HG02884 (cell line): Measurements from ENCODE around the gene C13orf46.

ENCODE experiments used
- ATAC-seq: cut with Tn5 transposase; IDR thresholded peaks from one replicate; pipeline ENCODE4 v1.9.1; 2021; ENCODE audit warnings: mild to moderate bottlenecking, moderate library complexity; ENCODE audit not compliant: unreplicated experiment

C13orf46 gene

DNA sequence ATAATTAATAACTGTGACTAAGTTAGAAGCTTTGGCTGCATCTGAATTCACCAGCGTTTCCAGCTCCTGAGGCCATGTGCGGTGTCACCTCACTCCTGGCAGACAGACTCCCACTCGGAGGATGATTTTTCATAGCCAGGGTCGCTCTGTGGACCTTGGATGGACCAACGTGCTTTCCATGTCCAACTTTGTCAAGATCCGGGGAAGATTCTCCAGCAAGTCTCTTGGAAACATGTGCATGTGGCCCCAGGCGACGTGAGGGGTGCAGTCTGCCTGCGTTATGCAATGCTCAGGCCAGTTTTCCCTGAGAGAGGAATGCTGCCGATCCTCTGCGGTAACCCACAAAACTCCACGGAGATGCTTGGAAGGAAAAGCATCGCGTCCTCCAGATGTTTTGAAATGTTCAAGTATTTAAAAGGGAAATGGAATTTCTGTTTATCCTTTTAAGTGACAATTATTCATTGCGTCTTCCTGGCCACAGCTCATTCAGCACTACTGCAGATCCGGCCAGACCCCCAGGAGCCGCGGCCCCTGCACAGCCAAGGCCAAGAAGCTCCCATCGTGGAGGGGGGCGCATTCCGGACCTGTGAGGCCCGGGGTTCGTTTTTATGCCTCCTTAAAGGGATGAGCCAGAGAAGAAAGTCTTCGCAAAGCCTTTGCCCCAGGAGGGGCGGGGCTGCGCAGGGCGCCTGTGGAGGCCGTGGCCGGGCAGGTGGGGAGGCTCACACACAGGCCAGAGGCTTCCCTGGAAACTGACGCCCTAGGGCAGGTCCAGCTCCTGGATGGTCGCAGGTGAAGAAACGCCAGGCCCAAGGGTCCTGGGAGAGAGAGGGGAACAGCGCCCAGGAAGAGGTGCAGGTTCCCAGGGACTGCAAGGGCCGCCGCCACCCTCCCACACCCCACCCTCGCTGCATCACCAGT lies 46.0 kb downstream of the C13orf46 start:
- ATAC-seq = no peak

GRCh38 chr13:113926951-113927660 lies 46.8 kb downstream of the C13orf46 start:
- ATAC-seq = no peak

GRCh38 chr13:113926301-113926761 lies 47.5 kb downstream of the C13orf46 start:
- ATAC-seq = no peak

- no peak for ATAC-seq
Observed at GRCh38 chr13:113924184-113924901, 49.5 kb downstream of the C13orf46 start.

GRCh38 chr13:113923376-113924063 lies 50.4 kb downstream of the C13orf46 start:
- no peak for ATAC-seq

GRCh38 chr13:113922412-113923118 lies 51.3 kb downstream of the C13orf46 start:
- no peak for ATAC-seq

DNA sequence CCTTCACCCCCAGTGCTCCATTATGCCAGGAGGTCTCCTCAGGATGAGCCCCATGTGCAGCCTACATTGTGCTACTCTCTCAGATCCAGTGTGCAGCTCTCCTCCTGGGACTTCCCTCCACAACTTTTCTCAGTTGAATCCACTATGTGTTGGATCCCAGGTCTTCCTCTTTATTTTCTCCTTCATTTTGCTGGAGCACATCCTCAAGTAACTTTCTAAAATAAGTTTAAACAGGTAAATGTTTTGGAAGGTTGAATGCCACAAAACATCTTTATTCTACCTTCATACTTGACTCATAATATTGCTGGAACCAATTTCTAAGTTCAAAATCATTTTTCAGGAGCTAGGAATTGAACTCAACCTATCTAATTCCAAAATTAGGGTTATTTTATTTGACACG lies 52.1 kb downstream of the C13orf46 start:
- no peak for ATAC-seq

DNA sequence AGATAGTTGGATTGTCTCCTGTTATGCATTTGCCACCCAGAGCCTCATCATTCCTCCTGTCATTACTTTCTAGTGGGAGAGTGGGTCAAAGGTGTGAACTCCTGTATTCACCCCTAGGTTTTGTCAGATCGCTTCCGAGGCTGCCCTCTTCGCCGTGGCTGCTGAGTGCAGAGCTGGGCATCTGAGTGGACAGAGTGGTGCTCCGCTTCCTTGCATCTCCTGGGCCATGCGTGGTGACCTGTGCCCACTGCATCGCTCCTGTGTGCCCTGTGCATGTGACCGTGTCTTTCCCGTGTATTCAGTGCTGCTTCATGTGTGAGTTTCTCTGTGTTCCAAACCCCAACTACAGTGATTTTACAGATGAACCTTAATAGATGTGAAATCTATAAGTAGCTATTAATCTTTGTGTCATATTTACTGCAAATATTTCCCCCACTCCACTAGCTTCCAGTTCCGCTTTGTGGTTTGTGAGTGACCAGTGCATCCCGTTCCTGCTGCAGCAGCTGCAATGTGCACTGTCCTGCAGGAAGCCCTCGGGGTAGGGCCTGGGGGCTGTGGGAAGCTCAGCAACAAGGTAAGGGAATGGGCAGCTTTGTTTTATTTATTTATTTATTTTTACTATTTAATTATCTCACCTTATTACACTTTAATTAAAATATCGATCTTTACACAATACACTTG lies 53.1 kb downstream of the C13orf46 start:
- no peak for ATAC-seq

DNA sequence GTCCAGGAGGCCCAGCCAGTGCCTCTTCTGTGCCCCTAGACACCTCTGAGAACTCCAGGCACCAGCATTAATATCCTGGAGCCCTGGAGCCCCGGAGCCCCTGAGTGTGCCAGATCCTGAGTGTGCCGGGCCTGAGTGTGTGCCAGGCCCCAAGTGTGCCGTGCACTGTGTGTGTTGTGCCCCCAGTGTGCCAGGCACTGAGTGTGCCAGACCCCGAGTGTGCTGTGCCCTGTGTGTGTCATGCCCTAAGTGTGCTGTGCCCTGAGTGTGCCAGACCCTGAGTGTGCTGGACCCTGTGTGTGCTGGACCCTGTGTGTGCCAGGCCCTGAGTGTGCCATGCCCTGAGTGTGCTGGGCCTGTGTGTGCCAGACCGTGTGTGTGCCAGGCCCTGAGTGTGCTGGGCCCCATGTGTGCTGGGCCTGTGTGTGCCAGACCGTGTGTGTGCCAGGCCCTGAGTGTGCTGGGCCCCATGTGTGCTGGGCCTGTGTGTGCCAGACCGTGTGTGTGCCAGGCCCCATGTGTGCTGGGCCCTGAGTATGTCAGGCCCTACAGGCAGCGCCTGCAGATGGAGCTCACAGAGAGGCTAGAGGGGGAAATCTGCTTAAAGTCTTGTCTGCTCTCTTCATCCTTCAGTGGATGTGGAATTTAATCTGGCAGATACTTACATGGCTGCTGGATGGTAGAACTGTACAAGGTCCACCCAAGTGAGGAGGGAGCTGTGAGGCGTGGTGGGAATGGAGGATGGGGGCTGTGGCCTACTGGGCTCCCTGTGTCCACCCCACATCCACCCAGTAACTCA lies 53.9 kb downstream of the C13orf46 start:
- no peak for ATAC-seq

DNA sequence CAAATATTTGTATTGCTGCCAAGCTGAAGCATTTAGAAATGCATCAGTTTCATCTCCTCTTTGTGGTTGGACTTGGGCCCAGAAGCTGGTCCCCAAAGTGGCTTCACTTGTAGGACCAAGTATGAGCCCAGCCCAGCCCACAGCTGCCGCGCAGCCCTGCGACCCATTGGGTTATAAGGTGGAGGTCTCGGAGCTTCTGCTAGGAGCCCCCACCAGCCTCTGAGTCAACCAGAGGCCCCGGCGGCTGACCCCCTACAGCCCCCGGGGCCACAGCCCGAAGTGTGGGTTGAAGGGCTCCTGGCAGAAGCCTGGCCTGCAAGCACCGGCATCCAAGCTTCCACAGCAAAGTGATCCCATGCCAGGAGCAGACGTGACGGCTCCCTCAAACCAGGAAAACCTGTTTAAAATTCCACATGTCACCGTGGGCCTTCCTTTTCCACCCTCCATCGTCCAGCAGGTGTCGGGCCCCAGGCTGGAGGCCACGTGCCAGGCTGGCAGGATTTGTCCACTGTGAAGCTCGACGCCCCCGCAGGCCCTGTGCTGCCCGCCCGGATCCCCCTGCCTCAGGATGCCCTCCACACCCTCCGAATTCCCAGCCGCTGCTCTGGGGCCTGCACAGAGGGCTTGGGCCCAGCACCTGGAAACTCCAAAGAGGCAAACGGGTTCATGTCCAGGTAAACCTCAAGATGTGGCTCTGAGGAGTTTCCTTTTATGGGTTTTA lies 54.7 kb downstream of the C13orf46 start:
- ATAC-seq = no peak

- ATAC-seq = no peak
Observed at GRCh38 chr13:113918580-113918979, 55.3 kb downstream of the C13orf46 start.

GRCh38 chr13:113917594-113918371 lies 56.1 kb downstream of the C13orf46 start:
- no peak for ATAC-seq

DNA sequence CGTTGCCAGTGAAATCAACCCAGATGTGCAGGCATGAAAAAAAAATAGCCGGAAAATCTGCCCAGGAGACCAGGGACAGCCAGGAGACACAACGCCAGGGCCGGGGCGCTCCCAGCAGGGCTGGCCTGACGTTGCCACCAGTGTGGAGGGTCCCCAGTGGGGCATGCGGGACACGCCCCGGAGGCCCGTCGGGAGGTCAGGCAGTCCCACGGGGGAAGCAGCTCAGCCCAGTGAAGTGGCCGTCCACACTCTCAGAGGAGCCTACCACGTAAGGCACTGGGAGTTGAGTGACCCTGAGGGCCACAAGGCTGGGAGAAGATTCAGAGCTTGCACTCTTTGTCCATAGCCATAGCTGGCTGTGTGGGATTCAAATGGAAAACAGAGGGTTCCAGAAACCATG lies 56.8 kb downstream of the C13orf46 start:
- ATAC-seq = no peak

DNA sequence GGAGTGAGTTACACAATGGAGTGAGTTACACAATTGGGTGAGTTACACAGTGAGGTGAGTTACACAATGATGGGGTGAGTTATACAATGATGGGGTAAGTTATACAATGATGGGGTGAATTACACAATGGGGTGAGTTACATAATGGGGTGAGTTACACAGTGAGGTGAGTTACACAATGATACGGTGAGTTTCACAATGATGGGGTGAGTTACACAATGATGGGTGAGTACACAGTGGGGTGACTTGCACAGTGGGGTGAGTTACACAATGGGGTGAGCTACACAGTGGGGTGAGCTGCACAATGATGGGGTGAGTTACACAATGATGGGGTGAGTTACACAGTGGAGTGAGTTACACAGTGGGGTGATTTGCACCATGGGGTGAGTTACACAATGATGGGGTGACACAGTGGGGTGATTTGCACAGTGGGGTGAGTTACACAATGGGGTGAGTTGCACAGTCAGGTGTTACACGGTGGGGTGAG lies 57.5 kb downstream of the C13orf46 start:
- ATAC-seq = no peak

DNA sequence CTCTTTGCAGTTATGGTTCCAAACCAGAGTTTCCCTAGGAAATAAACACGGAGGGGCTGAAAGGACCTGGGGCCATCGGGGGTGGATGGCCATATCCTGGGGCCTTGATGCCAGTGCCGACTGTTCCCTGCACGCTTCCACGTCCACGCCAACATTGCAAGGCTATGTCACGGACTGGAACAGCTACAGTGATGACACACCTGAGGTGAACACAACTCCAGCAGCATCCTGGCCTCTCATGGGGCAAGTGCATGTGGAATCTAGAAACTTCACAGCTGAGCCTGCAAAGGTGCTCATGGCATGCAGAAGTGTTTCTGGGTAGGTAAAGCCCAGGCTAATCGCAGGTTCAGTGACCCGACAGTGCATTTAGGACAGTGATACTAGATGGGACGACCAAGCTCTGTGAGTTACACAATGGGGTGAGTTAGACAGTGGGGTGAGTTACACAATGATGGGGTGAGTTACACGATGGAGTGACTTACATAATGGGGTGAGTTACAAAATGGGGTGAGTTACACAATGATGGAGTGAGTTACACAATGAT lies 58.0 kb downstream of the C13orf46 start:
- ATAC-seq = no peak

DNA sequence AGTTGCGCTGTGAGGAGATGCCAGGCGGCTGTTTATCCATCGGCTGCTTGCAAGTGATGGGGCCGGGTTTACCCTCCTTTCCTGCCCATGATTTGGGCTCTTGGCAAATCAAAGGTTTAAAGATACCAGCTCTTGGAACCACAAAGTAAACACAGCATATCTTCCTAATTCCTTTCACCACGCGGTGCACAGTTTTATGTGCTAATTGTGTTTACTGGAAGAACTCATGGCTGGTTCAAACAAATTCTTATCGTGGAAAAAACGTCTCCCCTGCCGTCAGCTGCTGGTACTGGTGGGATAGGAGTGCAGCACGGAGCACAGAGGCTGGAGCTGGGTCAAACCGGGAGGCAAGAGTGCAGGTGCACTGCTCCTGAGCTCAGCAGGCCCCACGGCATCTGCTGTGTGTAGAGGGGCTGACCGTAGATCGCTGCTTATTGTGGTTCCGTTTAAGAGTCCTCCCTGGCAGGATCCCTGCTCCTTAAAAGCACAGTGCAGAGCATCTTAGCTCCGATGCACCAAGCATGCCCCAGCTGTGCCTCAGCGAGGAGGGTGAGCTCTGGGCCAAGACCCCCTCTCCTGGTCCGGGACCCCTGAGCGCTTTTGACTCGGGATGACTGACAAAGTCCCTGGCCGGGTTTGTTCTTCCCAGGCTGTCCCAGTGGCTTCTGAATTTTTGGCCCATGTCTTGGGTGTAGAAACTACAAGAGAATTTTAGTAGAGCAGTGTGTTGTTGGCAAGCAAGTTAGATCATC lies 58.7 kb downstream of the C13orf46 start:
- ATAC-seq = no peak
